MM.1S (cell line): ENCODE data around the gene GNG11.
A peak's percentile ranks its signal among the peaks of the same experiment; 100 is the strongest.

Source experiments
- DNase-seq: peaks from one replicate; pipeline ENCODE4 v3.0.0-alpha.2; 2015
- H2AFZ ChIP-seq: fragments of 300-600 bp; sonication (generic); 2 replicates; pipeline ENCODE4 v1.6.0; 2016; ENCODE audit warnings: antibody characterized with exemption, low read length
- H3F3A ChIP-seq: fragments of 300-600 bp; sonication (generic); 2 replicates; pipeline ENCODE4 v1.6.1; 2016; ENCODE audit warnings: mild to moderate bottlenecking, antibody characterized with exemption, low read length, moderate library complexity, mixed read lengths; ENCODE audit not compliant: insufficient read depth
- H3K27ac ChIP-seq: fragments of 300-600 bp; sonication (generic); 2 replicates; pipeline ENCODE4 v1.5.1; 2016; ENCODE audit warnings: mild to moderate bottlenecking, low read length
- H3K27me3 ChIP-seq: fragments of 300-600 bp; sonication (generic); replicated peaks from 2 replicates; pipeline ENCODE4 v1.6.0; 2016; ENCODE audit warnings: low read length; ENCODE audit not compliant: insufficient read depth
- H3K36me3 ChIP-seq: fragments of 300-600 bp; sonication (generic); replicated peaks from 2 replicates; pipeline ENCODE4 v1.6.1; 2016; ENCODE audit warnings: mild to moderate bottlenecking, low read length, mixed read lengths; ENCODE audit not compliant: insufficient read depth
- H3K4me1 ChIP-seq: fragments of 300-600 bp; sonication (generic); 2 replicates; pipeline ENCODE4 v1.6.1; 2016; ENCODE audit warnings: low read length, mixed read lengths
- H3K4me2 ChIP-seq: fragments of 300-600 bp; sonication (generic); 2 replicates; pipeline ENCODE4 v1.6.0; 2016; ENCODE audit warnings: low read depth, low read length
- H3K4me3 ChIP-seq: fragments of 300-600 bp; sonication (generic); 2 replicates; pipeline ENCODE4 v1.5.1; 2016; ENCODE audit warnings: low read length, mixed read lengths
- H3K79me2 ChIP-seq: fragments of 300-600 bp; sonication (generic); 2 replicates; pipeline ENCODE4 v1.6.1; 2016; ENCODE audit warnings: mixed run types, low read length, mixed read lengths
- H3K9ac ChIP-seq: fragments of 300-600 bp; sonication (generic); 2 replicates; pipeline ENCODE4 v1.6.1; 2016; ENCODE audit warnings: low read length, mixed read lengths
- H3K9me2 ChIP-seq: fragments of 300-600 bp; sonication (generic); replicated peaks from 2 replicates; pipeline ENCODE4 v1.6.1; 2016; ENCODE audit warnings: mild to moderate bottlenecking, low read length, mixed read lengths; ENCODE audit not compliant: insufficient read depth
- H3K9me3 ChIP-seq: fragments of 300-600 bp; sonication (generic); replicated peaks from 2 replicates; pipeline ENCODE4 v1.6.1; 2016; ENCODE audit warnings: mild to moderate bottlenecking, low read length, mixed read lengths; ENCODE audit not compliant: insufficient read depth
- H4K20me1 ChIP-seq: fragments of 300-600 bp; sonication (generic); 2 replicates; pipeline ENCODE4 v1.6.1; 2016; ENCODE audit warnings: mild to moderate bottlenecking, low read length, moderate library complexity, mixed read lengths; ENCODE audit not compliant: insufficient read depth
- CTCF ChIP-seq: fragments of 300-600 bp; sonication (generic); IDR thresholded peaks from 2 replicates; pipeline ENCODE4 v1.5.1; 2016; ENCODE audit warnings: antibody characterized with exemption, low read length, mixed read lengths
- EZH2 ChIP-seq: fragments of 300-600 bp; sonication (generic); optimal IDR thresholded peaks from 2 replicates; pipeline ENCODE3; 2017; ENCODE audit warnings: low read depth, mild to moderate bottlenecking, antibody characterized with exemption, low read length, mixed read lengths
- EZH2phosphoT487 ChIP-seq: fragments of 300-600 bp; sonication (generic); IDR thresholded peaks from 2 replicates; pipeline ENCODE4 v1.6.1; 2018; ENCODE audit warnings: antibody characterized with exemption, low read length

The GNG11 gene

GRCh38 chr7:93890041-93890463, 31.5 kb upstream of the GNG11 start:
- Histone ChIP-seq H3K36me3 (no peaks in the 10 kb centered on the region), H3K9me2 (no peaks in the 10 kb centered on the region), H3K27me3 (no peaks in the 10 kb centered on the region), H3K4me3 (peak overlapping the region; percentile 47), H4K20me1 (no peaks in the 10 kb centered on the region), H3K4me1 (no peaks in the 10 kb centered on the region), H3K79me2 (no peaks in the 10 kb centered on the region), H3F3A (no peaks in the 10 kb centered on the region), H3K27ac (no peak overlapping the region), H3K4me2 (peak overlapping the region; percentile 53), H3K9ac (no peak overlapping the region), H3K9me3 (no peaks in the 10 kb centered on the region), H2AFZ (peak overlapping the region; percentile 57)
- peak; percentile 22 for DNase-seq
- TF ChIP-seq CTCF (no peak; the same call in 1 of the 2 replicates), EZH2 (no peak), EZH2phosphoT487 (no peak)

- Histone ChIP-seq H3K4me1 (no peaks in the 10 kb centered on the region), H2AFZ (peak within 1 kb of the TSS; percentile 57), H3K27me3 (no peaks in the 10 kb centered on the region), H3F3A (no peaks in the 10 kb centered on the region), H3K79me2 (no peaks in the 10 kb centered on the region), H3K27ac (no peak within 1 kb of the TSS), H3K9ac (no peak within 1 kb of the TSS), H3K4me2 (peak within 1 kb of the TSS; percentile 53), H3K9me2 (no peaks in the 10 kb centered on the region), H3K4me3 (peak within 1 kb of the TSS; percentile 47), H3K9me3 (no peaks in the 10 kb centered on the region), H4K20me1 (no peaks in the 10 kb centered on the region), H3K36me3 (no peaks in the 10 kb centered on the region)
- TF ChIP-seq EZH2phosphoT487 (no peak), EZH2 (no peak), CTCF (no peak)
- DNase-seq: no peak
These were observed 31.0 kb upstream of the GNG11 start, which contains the start of gene TFPI2 for GRCh38 chr7:93890464-93891068. Gene TFPI2 (minus strand): TSS chr7:93890753. CDS start chr7:93890678, 75 bp downstream.

GRCh38 chr7:93894426-93894825, 27.1 kb upstream of the GNG11 start:
- no peak overlapping the region for H3K27ac ChIP-seq
- H3K9ac ChIP-seq: no peak overlapping the region
- H3K9me2 ChIP-seq: no peaks in the 10 kb centered on the region
- no peaks in the 10 kb centered on the region for H4K20me1 ChIP-seq
- no peaks in the 10 kb centered on the region for H3K9me3 ChIP-seq
- TF ChIP-seq CTCF: no peak
- no peak for TF ChIP-seq EZH2
- TF ChIP-seq EZH2phosphoT487: no peak
- DNase-seq: no peak
- no peaks in the 10 kb centered on the region for H3F3A ChIP-seq
- no peaks in the 10 kb centered on the region for H3K4me1 ChIP-seq
- no peaks in the 10 kb centered on the region for H3K36me3 ChIP-seq
- no peaks in the 10 kb centered on the region for H3K79me2 ChIP-seq
- H3K4me3 ChIP-seq: no peak overlapping the region
- no peaks in the 10 kb centered on the region for H3K27me3 ChIP-seq
- no peak overlapping the region for H2AFZ ChIP-seq
- no peak overlapping the region for H3K4me2 ChIP-seq
